Body of pancreas (tissue), 4 donors: ENCODE results near the gene GALNTL6.

ENCODE experiments used
- CTCF ChIP-seq, 7 experiments: fragments of 450-650 bp in 4 of 7; fragments of 200-600 bp in 3 of 7; sonication (generic) in 3 of 7; IDR thresholded peaks; one replicate each; pipeline ENCODE4 v1.5.1; 2016 to 2019; ENCODE audit warnings: antibody characterized with exemption in 7 of 7
- POLR2A ChIP-seq, 3 donors: fragments of 450-650 bp; IDR thresholded peaks; one replicate each; pipeline ENCODE4 v1.6.1; 2016; ENCODE audit warnings: antibody characterized with exemption in 3 of 3, mild to moderate bottlenecking in 2 of 3

GRCh38 chr4:172898715-172899114 is 1085.5 kb downstream of the GALNTL6 start:
- no peak for TF ChIP-seq CTCF (IDR thresholded peaks at IDR 0.05)
- TF ChIP-seq POLR2A (IDR thresholded peaks at IDR 0.05) = no peak
